ENCODE data around the gene PLOD1. TPM values are rescaled to one million over a fixed set of nuclear protein-coding genes. Genes with fewer than 3 reads are reported as not detected.

The PLOD1 gene
- total RNA-seq, 1 donor = 309 TPM

DNA sequence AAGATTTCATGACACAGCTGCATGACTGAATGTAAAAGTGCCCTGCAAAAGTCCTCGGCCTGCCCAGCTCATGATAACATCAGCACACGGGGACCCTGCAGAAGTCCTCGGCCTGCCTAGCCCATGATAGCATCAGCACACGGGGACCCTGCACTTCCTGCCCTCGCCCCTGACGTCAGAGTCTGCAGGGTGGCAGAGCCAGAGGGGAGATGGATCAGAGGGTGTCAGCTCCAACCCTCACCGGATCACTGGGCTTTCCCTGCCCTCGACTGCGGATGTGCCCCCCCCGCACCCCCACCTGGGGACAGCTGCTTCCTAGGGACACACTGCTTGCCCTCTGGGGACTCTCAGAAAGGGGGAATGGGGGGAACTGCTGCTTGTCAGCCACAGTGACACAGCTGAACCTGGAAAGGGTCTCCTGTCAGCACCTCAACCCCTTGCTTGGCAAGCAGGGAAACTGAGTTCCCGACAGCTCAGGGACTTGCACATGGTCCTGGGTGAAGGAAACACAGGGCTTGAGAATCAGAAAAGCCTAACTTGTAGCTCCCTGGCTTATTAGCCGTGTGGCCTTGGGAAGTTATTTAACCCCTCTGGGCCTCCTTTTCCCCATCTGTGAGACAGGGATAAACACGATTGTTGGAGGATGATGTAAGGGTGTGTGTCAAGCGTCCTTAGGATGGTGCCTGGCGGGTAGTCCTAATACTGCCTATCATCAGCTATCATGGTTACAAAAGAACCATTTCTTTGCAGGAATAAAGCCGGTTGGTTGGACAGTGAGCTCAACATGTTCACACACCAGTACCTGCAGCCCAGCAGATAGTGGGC lies 76.4 kb downstream of the PLOD1 start:
- H3K4me3 ChIP-seq (ENCODE audit: low read depth, low read length) = no peak overlapping the region
- TF ChIP-seq, protein P1, sequence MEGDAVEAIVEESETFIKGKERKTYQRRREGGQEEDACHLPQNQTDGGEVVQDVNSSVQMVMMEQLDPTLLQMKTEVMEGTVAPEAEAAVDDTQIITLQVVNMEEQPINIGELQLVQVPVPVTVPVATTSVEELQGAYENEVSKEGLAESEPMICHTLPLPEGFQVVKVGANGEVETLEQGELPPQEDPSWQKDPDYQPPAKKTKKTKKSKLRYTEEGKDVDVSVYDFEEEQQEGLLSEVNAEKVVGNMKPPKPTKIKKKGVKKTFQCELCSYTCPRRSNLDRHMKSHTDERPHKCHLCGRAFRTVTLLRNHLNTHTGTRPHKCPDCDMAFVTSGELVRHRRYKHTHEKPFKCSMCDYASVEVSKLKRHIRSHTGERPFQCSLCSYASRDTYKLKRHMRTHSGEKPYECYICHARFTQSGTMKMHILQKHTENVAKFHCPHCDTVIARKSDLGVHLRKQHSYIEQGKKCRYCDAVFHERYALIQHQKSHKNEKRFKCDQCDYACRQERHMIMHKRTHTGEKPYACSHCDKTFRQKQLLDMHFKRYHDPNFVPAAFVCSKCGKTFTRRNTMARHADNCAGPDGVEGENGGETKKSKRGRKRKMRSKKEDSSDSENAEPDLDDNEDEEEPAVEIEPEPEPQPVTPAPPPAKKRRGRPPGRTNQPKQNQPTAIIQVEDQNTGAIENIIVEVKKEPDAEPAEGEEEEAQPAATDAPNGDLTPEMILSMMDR (IDR thresholded peaks at IDR 0.05; ENCODE audit: insufficient read depth, low read depth, low read length) = no peak
- DNase-seq (ENCODE audit: low read depth) = no peak

DNA sequence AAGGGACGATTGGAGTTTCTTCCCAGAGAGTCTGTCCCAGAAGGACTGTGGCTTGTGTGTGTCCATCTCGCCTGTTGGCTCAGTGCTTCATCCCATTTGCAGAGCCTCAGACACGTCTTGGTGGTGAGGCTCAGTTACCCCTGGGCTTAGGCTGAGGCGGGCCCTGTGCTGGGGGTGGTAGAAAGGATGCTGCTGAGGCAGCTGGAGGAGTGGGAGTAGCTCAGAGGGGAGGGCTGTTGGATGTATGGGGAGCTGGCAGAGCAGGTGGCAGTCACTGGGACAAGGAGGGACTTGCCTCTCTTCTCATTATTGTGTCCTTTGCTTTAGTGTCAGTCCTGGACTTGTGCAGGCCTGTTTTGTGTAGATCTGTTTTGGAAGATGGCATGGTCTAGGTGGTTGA lies 77.5 kb downstream of the PLOD1 start:
- TF ChIP-seq, protein P1 (IDR thresholded peaks at IDR 0.05; ENCODE audit: insufficient read depth, low read depth, low read length) = no peak
- no peak for DNase-seq (ENCODE audit: low read depth)
- no peak overlapping the region for H3K4me3 ChIP-seq (ENCODE audit: low read depth, low read length)

- H3K4me3 ChIP-seq (ENCODE audit: low read depth, low read length) = no peak overlapping the region
- TF ChIP-seq, protein P1 (IDR thresholded peaks at IDR 0.05; ENCODE audit: insufficient read depth, low read depth, low read length) = no peak
- DNase-seq (ENCODE audit: low read depth) = no peak
Observed at GRCh38 chr1:12012560-12013316, 78.2 kb downstream of the PLOD1 start.

DNA sequence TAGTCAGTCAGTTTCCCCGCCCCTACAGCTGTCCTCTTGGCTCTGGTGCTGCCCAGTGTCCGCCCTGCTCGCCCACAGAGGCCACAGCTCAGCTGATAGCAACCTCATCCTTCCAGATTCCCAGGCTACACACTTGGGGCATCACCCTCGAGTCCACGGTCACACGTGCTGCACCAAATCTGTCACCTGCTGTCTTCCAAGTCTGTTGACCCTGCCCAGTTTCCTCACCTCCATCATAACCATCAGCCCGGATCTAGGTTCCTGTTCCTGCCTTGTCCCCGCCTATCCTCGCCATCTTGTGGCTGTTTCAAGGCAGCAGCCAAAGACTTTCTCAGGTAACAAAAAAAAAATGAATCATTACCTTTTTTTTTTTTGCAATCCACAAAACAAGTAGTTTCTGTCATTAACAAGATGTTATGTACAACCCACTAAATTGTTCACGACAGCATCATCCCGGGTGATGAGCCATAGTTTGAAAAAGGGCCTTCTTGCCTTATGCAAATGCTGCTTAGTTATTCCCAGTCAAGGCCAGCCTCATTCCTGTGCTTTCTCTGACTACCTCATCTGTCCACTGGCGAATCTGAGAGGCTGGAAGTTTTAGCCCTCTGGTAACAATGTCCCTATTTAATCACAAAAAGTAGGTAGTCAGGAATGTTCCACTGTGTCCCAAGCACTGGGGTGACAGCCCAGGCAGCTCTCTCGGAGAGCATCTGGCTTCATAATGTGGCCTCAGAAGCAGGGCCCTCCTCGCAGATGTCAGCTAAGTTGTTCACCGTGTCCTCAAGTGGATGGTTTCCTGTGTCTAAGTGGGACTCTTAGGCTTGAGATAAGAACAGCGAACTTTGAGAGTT lies 79.8 kb downstream of the PLOD1 start:
- TF ChIP-seq, protein P1 (IDR thresholded peaks at IDR 0.05; ENCODE audit: insufficient read depth, low read depth, low read length) = peak; percentile 25
- DNase-seq (ENCODE audit: low read depth) = no peak
- H3K4me3 ChIP-seq (ENCODE audit: low read depth, low read length) = no peak overlapping the region

GRCh38 chr1:12015001-12015491 lies 80.5 kb downstream of the PLOD1 start:
- no peak overlapping the region for H3K4me3 ChIP-seq (ENCODE audit: low read depth, low read length)
- no peak for DNase-seq (ENCODE audit: low read depth)
- TF ChIP-seq, protein P1 (IDR thresholded peaks at IDR 0.05; ENCODE audit: insufficient read depth, low read depth, low read length) = no peak

DNA sequence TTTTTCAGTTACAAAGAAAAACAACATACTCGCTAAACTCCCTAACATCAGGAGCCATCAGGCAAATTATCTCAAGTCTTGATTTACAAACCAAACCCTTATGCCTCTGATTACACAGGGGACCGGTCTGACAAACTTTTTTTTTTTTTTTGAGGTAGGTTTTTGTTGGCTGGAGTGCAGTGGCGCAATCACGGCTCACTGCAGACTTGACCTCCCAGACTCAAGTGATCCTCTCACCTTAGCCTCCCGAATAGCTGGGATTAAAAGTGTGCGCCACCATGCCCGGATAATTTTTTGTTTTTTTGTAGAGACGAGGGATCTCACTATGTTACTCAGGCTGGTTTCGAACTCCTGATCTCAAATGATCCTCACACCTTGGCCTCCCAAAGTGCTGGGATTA lies 81.0 kb downstream of the PLOD1 start:
- TF ChIP-seq, protein P1 (IDR thresholded peaks at IDR 0.05; ENCODE audit: insufficient read depth, low read depth, low read length) = no peak
- DNase-seq (ENCODE audit: low read depth) = no peak

More for the DNA sequence above, 81.0 kb downstream of the PLOD1 start:
- no peak overlapping the region for H3K4me3 ChIP-seq (ENCODE audit: low read depth, low read length)
